C4-2B (cell line): Measurements from ENCODE around the gene MDC1.

ENCODE experiments used
- H3K27ac ChIP-seq: fragments of 450-650 bp; 2 replicates; pipeline ENCODE4 v1.5.1; 2017
- CTCF ChIP-seq: fragments of 450-650 bp; conservative IDR thresholded peaks from 2 replicates; pipeline ENCODE4 v1.5.1; 2017; ENCODE audit warnings: mild to moderate bottlenecking
- ZFX ChIP-seq: fragments of 450-650 bp; IDR thresholded peaks from 2 replicates; pipeline ENCODE4 v1.6.1; 2017

The MDC1 gene

GRCh38 chr6:30743099-30744053, 26.3 kb upstream of the MDC1 start:
- no peak for TF ChIP-seq ZFX
- TF ChIP-seq CTCF, result no peak
- peak overlapping the region; percentile 90 for H3K27ac ChIP-seq

DNA sequence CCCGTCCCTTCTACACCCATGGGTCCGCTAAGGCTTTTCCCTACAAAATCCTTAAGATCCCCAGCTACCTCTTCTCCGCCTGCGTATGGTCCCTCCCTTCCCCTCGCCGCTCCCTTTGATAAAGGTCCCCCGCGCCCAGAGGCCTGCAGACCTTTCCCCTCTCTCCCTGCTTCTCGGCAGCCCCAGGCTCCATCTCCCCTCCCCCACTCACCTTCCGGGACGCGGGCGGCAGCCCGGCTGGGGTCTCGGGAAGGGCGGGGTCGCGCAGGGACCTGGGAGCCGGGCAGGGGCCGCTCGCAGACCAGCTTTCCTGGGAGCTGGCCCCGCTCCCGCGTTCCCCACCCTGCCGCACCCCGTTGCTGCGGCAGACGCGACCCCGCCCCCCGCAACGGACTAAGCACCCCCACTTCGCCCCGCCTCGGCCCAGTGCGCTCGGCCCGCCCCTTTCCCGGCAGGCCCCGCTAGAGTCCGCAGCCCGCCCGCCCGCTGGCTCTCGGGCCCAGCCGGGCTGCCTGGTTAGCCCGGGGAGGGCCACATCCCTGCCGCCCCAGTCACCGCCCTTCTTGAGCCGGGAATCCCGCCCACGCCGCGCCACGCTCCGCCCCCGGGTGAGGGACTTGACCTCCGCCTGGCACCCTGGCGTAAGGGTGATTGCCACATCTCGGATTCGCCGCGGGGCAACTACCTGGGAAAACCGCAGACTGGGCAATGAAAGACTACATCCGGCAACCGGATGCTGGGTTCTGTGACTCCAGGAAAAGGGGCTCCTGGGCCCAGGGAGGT, 25.4 kb upstream of the MDC1 start, which contains the start of gene FLOT1:
FLOT1 (minus strand) TSS at position 372 of the 783 bp plus-strand sequence. CDS start 498 bp downstream, outside the sequence.
- peak within 1 kb of the TSS; percentile 90 for H3K27ac ChIP-seq
- TF ChIP-seq CTCF (no peak), ZFX (peak; percentile 69)

GRCh38 chr6:30741789-30742315, 24.8 kb upstream of the MDC1 start:
- peak overlapping the region; percentile 90 for H3K27ac ChIP-seq
- no peak for TF ChIP-seq ZFX
- TF ChIP-seq CTCF, result no peak

GRCh38 chr6:30741063-30741779, 24.1 kb upstream of the MDC1 start:
- H3K27ac ChIP-seq, result peak overlapping the region; percentile 90
- TF ChIP-seq ZFX (no peak), CTCF (no peak)

DNA sequence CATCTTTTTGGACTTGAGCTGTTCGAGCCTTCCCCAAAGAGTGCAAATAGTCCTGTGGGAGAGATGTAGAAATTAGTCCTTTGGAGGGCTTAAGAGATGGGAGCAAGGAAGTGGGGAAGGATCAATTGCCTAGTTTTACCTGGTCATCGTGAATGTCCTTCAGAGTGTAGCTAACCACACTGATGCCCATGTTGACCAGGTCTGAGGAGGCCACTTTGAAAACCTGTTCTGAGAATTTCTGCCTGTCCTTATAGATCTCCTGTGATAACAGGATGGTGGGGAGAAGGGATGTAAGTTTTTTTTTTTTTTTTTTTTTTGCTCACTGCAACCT, 23.4 kb upstream of the MDC1 start:
- no peak overlapping the region for H3K27ac ChIP-seq
- no peak for TF ChIP-seq CTCF
- TF ChIP-seq ZFX, result no peak

GRCh38 chr6:30738532-30738931, 21.5 kb upstream of the MDC1 start:
- no peak for TF ChIP-seq CTCF
- TF ChIP-seq ZFX, result no peak
- H3K27ac ChIP-seq, result no peak overlapping the region
